Amniotic epithelial cell (primary cell): ENCODE measurements around the gene PRKAR2B.

Experiments used
- DNase-seq: peaks from one replicate; pipeline ENCODE4 v3.0.0-alpha.2; 2010; ENCODE audit warnings: low read depth

The PRKAR2B gene

DNA sequence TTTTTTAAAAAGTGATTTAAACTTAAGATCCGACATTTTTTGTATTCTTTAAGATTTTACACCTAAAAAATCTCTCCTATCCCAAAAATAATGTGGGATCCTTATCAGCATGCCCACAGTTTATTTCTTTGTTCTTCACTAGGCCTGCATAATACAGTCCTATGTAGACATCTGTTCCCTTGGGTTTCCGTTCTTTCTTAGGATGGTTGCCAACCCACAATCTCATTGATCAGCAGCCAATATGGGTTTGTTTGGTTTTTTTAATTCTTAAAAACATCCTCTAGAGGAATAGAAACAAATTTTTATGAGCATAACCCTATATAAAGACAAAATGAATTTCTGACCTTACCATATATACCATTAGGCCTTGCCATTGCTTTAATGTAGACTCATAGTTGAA, 115.9 kb downstream of the PRKAR2B start:
- DNase-seq: no peak

GRCh38 chr7:107161415-107161814, 116.9 kb downstream of the PRKAR2B start:
- no peak for DNase-seq

GRCh38 chr7:107162475-107162874, 118.0 kb downstream of the PRKAR2B start:
- DNase-seq: no peak

GRCh38 chr7:107164092-107164491, 119.6 kb downstream of the PRKAR2B start:
- no peak for DNase-seq

DNA sequence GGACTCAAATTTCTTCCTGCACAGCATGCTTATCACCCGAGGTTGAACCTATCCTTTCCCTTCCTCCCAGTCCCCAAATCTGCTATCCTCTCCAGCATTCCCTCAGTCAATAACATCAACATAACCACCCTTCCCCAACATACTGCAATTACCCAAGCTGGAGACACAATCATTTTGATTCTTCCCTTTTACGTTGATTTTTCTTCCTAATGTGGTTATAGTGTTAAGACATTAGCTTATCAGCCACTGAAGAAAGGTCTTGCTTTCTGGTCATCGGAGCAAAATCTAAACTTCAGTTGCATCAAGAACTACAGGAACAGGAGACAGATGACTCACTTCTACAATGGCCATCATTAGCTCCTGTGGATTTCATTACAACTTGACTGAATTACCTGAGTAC, 120.8 kb downstream of the PRKAR2B start:
- no peak for DNase-seq

- no peak for DNase-seq
These were observed 122.4 kb downstream of the PRKAR2B start for GRCh38 chr7:107166736-107167426.

DNA sequence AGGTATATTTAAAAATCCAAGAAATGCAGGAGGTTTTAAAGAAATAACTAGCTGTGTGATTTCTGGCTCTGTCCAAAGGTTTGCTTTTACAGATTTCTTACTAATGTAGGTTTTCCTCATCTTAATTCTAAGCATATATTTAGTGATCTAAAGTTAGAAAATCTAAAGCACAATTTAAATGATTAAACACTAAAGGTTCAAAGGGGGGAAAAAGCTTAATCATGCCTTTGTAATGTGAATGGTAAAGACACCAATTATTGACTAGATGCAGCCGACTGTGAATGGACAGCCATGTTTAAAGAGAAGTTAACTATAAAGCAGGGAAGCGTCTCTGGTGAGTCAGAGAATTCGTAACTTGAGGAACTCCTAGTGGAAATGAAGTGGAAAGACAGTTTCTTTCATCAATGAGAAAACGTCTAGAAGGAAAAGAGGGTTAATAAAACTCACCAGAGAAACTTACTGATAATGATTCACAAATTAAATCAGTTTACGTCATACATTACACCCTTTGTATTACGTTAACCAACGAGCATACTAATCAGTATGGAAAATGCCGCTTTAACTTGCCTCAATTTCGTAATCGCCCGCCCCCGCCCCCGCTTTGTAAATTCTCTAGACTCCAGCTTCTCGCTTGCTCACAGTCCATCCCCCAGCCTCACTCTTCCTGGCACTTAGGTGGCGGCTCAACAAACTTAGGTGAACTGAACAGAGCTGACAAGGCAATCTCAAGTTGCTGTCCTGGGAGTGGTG, 123.2 kb downstream of the PRKAR2B start:
- DNase-seq: peak; percentile 90

DNA sequence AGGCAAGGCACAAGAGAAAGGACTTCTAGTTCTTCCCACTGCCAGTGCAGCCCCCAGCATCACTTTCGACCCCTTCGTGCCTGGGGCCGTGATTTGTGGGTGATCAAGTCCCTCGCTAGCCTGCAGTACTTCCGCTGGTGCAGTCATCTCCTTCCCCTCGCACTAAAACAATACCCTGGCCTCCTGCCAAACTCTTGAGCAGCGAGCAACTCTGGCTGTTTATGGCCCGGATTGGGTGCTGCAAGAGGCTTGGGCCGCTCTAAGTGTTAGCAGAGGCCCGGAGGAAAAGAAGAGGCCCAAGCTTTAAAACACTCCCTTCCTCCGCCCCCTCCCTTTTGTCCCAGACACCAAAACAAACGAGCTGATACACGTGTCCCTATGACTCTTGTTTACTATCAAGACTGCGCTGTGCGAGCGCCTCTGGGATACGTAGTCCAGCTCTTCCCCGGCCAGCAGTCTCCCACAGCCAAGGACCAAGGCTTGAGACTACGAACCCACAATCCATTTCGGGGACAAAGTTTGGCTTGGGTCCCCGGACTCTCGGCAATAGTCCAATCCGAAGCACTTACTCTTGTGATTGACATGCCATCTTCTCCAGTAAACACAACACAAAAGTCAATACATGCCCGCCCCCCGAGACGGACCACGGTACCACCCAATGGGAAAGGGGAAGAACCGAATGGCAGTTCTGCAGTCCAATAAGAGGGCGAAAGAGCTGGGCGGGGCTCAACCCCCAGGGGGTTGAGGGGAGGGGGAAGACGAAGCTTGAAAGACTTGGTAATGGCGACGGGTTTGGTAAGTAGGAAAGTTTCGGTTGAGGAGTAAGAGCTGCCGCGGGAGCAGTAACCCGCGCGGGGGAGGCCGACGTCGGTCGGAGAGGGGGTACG, 124.0 kb downstream of the PRKAR2B start, which contains the start of gene HBP1:
HBP1 (plus strand) TSS at position 771 of the 887 bp plus-strand sequence. CDS start 10,891 bp downstream, outside the sequence.
- DNase-seq: peak; percentile 100

DNA sequence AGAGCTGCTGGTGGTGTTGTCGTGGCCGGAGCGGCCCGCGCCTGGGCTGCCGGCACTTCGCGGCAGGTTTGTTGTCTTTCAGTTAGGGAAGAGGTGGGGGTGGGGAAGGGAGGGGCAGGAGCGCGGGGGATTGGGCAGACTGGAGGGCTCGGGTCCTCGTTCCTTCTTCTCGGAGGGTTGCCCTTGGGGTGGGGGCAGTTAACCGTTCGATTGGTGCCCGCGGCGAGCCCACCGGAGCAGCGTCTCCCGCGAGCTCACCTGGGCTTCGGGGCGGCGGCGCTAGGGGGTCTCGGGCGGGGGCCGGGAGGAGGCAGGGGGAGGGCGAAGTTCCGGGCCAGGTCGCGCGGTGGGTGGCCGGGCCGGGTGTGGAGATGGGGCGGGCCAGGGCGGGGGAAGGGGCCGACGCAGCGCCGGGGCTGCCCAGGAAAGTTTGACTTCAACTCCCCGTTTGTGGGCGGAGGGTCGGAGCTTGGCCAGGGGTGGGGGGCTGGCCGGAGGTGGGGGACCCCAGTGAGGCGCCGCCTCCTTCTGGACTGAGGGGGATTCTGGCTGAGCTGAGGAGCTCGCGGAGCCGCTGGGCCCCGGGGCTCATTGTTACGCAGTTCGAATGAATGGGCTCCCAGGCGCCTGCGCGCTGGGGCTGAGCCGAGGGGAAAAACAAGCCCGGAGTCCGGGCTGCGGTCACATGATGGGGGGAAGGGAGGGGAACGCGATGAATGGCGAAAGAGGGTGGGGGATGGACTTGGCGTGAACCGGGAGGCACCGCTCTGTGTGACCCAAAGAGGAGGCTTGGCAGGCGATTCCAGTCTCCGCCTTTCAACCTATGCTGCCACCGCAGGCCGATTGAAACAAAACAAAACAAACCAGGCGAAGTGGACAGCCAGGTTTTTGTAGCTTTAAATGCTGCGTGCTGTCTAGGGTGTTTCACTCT, 124.9 kb downstream of the PRKAR2B start:
- DNase-seq: peak; percentile 97

GRCh38 chr7:107170051-107170915, 125.8 kb downstream of the PRKAR2B start:
- DNase-seq: no peak

- DNase-seq: no peak
These were observed 127.0 kb downstream of the PRKAR2B start for GRCh38 chr7:107171496-107171895.

GRCh38 chr7:107172276-107173032, 127.9 kb downstream of the PRKAR2B start:
- no peak for DNase-seq

- no peak for DNase-seq
These were observed 128.7 kb downstream of the PRKAR2B start for GRCh38 chr7:107173191-107173590.

DNA sequence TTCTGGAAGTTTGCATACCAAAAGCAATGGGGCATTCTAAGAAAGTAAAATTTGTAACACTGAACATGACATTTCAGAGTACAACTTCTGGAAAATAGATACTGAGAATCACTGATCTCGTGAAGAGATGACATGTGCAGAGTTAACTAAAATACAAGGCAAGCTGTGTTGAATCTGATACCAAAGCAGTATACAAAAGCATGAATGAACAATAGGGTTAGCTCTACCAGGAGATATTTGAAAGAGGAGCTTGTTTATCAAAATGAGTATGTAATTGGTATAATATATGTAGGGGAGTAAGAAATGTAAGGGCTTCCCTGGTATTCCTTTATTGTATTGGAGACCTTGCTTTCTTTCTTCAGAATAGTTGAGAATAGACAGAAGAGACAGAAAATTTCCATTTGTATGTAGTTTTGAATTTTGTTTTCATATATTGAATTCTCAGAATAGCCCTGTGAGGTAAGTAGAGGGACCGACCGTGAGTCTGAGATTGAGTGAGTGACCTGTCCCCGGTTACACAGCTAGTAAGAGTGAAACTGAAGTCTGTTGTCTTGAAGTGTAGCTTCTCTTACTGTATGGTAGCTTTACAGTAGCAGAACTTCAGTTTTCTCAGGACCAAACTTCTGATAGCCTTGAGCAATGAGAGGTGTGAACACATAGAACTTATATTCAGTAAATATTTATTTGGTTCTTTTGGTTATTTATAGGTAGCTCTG, 129.3 kb downstream of the PRKAR2B start:
- DNase-seq: no peak

- DNase-seq: peak; percentile 70
These were observed 135.0 kb downstream of the PRKAR2B start for GRCh38 chr7:107179326-107180164.

- DNase-seq: peak; percentile 85
These were observed 135.9 kb downstream of the PRKAR2B start for GRCh38 chr7:107180378-107180777.

DNA sequence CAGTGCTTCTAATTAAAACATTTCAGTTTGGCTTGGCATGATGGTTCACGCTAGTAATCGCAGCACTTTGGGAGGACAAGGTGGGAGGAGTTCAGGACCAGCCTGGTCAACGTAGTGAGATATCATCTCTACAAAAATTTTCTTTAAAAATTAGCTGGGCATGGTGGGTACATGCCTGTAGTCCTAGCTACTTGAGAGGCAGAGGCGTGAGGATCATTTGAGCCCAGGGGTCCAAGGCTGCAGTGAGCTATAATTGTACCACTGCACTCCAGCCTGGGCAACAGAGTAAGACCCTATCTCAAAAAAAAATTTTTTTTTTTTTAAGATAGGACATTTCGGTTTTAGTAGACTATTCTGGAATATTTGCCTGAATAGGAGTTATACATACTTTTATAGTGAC, 136.7 kb downstream of the PRKAR2B start:
- DNase-seq: no peak

DNA sequence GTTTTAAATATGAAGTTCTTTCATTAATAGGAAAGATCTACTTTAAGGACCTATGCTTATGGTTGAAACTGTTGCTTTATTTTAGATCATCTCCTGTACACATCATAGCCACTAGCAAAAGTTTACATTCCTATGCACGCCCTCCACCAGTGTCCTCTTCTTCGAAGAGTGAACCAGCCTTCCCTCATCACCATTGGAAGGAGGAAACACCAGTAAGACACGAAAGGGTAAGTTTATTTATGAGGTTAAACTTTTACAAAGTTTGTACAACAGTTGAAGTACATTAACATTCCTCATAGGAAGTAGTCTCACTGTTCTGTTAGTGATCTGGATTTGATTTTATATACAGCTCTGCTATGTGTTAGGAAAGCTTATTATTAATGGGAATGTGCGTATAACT, 141.2 kb downstream of the PRKAR2B start:
- DNase-seq: no peak
